Hepatocyte (in vitro differentiated cells): ENCODE measurements around the gene SEC61A2.

Experiments
- EZH2 ChIP-seq: fragments of 200-600 bp; sonication (generic); IDR thresholded peaks from 2 replicates; pipeline ENCODE4 v1.6.1; 2016; ENCODE audit warnings: antibody characterized with exemption, mild to moderate bottlenecking, borderline replicate concordance
- EZH2phosphoT487 ChIP-seq: fragments of 200-600 bp; sonication (generic); IDR thresholded peaks from one replicate; pipeline ENCODE4 v1.6.1; 2018; ENCODE audit warnings: antibody characterized with exemption, mild to moderate bottlenecking, low read depth, moderate library complexity; ENCODE audit not compliant: unreplicated experiment, severe bottlenecking
- TF ChIP-seq, protein P1 (sequence below): fragments of 200-600 bp; sonication (generic); IDR thresholded peaks from 2 replicates; pipeline ENCODE4 v1.5.1; 2016; ENCODE audit warnings: antibody characterized with exemption, mild to moderate bottlenecking; ENCODE audit not compliant: poor library complexity

DNA sequence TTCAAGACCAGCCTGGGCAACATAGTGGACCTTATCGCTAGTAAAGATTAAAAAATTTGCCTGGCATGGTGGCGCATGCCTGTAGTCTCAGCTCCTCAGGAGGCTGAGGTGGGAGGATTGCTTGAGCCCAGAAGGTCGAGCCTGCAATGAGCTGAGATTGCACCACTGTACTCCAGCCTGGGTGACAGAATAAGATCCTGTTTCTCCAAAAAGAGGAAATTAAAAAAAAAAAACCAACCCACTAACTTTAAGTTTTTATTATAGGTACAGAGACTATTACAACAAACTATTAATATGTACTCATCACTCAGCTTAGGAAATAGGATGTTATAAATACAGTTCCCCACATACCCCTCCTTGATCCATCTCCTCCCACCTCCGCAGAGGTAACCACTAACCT is 30.5 kb upstream of the SEC61A2 start:
- TF ChIP-seq, protein P1, sequence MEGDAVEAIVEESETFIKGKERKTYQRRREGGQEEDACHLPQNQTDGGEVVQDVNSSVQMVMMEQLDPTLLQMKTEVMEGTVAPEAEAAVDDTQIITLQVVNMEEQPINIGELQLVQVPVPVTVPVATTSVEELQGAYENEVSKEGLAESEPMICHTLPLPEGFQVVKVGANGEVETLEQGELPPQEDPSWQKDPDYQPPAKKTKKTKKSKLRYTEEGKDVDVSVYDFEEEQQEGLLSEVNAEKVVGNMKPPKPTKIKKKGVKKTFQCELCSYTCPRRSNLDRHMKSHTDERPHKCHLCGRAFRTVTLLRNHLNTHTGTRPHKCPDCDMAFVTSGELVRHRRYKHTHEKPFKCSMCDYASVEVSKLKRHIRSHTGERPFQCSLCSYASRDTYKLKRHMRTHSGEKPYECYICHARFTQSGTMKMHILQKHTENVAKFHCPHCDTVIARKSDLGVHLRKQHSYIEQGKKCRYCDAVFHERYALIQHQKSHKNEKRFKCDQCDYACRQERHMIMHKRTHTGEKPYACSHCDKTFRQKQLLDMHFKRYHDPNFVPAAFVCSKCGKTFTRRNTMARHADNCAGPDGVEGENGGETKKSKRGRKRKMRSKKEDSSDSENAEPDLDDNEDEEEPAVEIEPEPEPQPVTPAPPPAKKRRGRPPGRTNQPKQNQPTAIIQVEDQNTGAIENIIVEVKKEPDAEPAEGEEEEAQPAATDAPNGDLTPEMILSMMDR: no peak
- no peak for TF ChIP-seq EZH2
- TF ChIP-seq EZH2phosphoT487: no peak
